SK-N-SH (cell line): ENCODE data around the gene TMTC4.

Experiments used
- CTCF ChIP-seq: fragments of 200-600 bp; sonication (generic); IDR thresholded peaks from 2 replicates; pipeline ENCODE4 v1.6.1; 2017; ENCODE audit warnings: antibody characterized with exemption, mild to moderate bottlenecking, moderate library complexity
- EP300 ChIP-seq, 2 experiments: IDR thresholded peaks; 2 replicates each; pipeline versions ENCODE4 v1.4.0 to v1.6.1; 2012; ENCODE audit warnings: borderline replicate concordance in 1 of 2, low read depth in 1 of 2, low read length in 1 of 2
- EZH2phosphoT487 ChIP-seq: fragments of 200-600 bp; sonication (generic); IDR thresholded peaks from 2 replicates; pipeline ENCODE4 v1.6.1; 2017; ENCODE audit warnings: low read depth, mixed run types, mild to moderate bottlenecking, antibody characterized with exemption, moderate library complexity, borderline replicate concordance
- GABPA ChIP-seq: IDR thresholded peaks from 2 replicates; pipeline ENCODE4 v1.4.0; 2012; ENCODE audit warnings: low read depth, mild to moderate bottlenecking
- IRF3 ChIP-seq: fragments of 150-350 bp; IDR thresholded peaks from 2 replicates; pipeline ENCODE4 v1.6.1; 2016; ENCODE audit warnings: mild to moderate bottlenecking, low read depth, low read length
- POLR2AphosphoS5 ChIP-seq: IDR thresholded peaks from 2 replicates; pipeline ENCODE4 v1.6.1; 2012; ENCODE audit warnings: low read depth, low read length
- RAD21 ChIP-seq: IDR thresholded peaks from 2 replicates; pipeline ENCODE4 v1.6.1; 2012; ENCODE audit warnings: mild to moderate bottlenecking, low read length
- RCOR1 ChIP-seq: fragments of 150-350 bp; IDR thresholded peaks from 2 replicates; pipeline ENCODE4 v1.6.1; 2017; ENCODE audit warnings: antibody characterized with exemption, low read length
- SMC3 ChIP-seq: IDR thresholded peaks from 2 replicates; pipeline ENCODE4 v1.6.1; 2012; ENCODE audit warnings: low read depth, low read length, improper control_type of control experiment
- TAF1 ChIP-seq: IDR thresholded peaks from 2 replicates; pipeline ENCODE4 v1.6.1; 2012; ENCODE audit warnings: low read depth, mild to moderate bottlenecking, low read length, moderate library complexity, borderline replicate concordance
- YY1 ChIP-seq: IDR thresholded peaks from 2 replicates; pipeline ENCODE4 v1.4.0; 2012; ENCODE audit warnings: low read depth, mild to moderate bottlenecking

- TF ChIP-seq GABPA (no peak), RCOR1 (no peak), CTCF (no peak), IRF3 (no peak), EZH2phosphoT487 (no peak), POLR2AphosphoS5 (no peak), TAF1 (no peak), RAD21 (no peak), SMC3 (no peak), YY1 (no peak), EP300 (IDR thresholded peaks at IDR 0.05; ENCODE audit: borderline replicate concordance in 1 of 2, low read depth in 1 of 2, low read length in 1 of 2) (no peak)
These were observed at the start of gene TMTC4 for GRCh38 chr13:100674572-100674871.
